ENCODE measurements around the gene ORAI2. TPM values are rescaled to one million over a fixed set of nuclear protein-coding genes. Genes with fewer than 3 reads are reported as not detected.
"Not testable (repeated sequence)": the region's sequence is repeated elsewhere in the genome, so short reads cannot be mapped to it uniquely, and the experiment has no call there.

ORAI2 gene
- total RNA-seq, 2 donors from 2014 or later, result 30.4 to 54.9 TPM

GRCh38 chr7:102464577-102465280 lies 31.4 kb downstream of the ORAI2 start, which contains the start of the genes ALKBH4 and LRWD1:
ALKBH4 (minus strand) TSS chr7:102464863; CDS start chr7:102464836, 27 bp downstream.
LRWD1 (plus strand) TSS chr7:102464984; CDS start chr7:102465081, 97 bp downstream.
- H3K27me3 Mint-ChIP-seq, result no peaks in the 10 kb centered on the region
- peak within 1 kb of the TSS; percentile 89 for H3K4me3 Mint-ChIP-seq
- peak within 1 kb of the TSS; percentile 89 for H3K27ac Mint-ChIP-seq
- H3K4me1 Mint-ChIP-seq, result peaks cover 16% of the 10 kb centered on the region
- peak; percentile 98 for ATAC-seq (replicated peaks)
- no peaks in the 10 kb centered on the region for H3K36me3 Mint-ChIP-seq (ENCODE audit: low read depth)
- H3K9me3 Mint-ChIP-seq, result no peaks in the 10 kb centered on the region

GRCh38 chr7:102466097-102466496 lies 32.7 kb downstream of the ORAI2 start:
- H3K4me1 Mint-ChIP-seq, result peaks cover 16% of the 10 kb centered on the region
- H3K27ac Mint-ChIP-seq, result no peak overlapping the region
- no peaks in the 10 kb centered on the region for H3K9me3 Mint-ChIP-seq
- peaks cover 5% of the 10 kb centered on the region for H3K36me3 Mint-ChIP-seq (ENCODE audit: low read depth)
- peak overlapping the region; percentile 89 for H3K4me3 Mint-ChIP-seq
- no peaks in the 10 kb centered on the region for H3K27me3 Mint-ChIP-seq
- ATAC-seq (replicated peaks), result no peak

- no peaks in the 10 kb centered on the region for H3K27me3 Mint-ChIP-seq
- no peaks in the 10 kb centered on the region for H3K9me3 Mint-ChIP-seq
- H3K36me3 Mint-ChIP-seq (ENCODE audit: low read depth), result peaks cover 16% of the 10 kb centered on the region
- H3K27ac Mint-ChIP-seq, result no peak overlapping the region
- no peak for ATAC-seq (replicated peaks)
- H3K4me3 Mint-ChIP-seq, result no peak overlapping the region
- H3K4me1 Mint-ChIP-seq, result peaks cover 12% of the 10 kb centered on the region
Measured at GRCh38 chr7:102467581-102468477, 34.5 kb downstream of the ORAI2 start.

- Mint-ChIP-seq H3K9me3 (no peaks in the 10 kb centered on the region), H3K4me1 (peaks cover 9% of the 10 kb centered on the region), H3K27me3 (no peaks in the 10 kb centered on the region), H3K36me3 (ENCODE audit: low read depth) (peaks cover 23% of the 10 kb centered on the region), H3K27ac (no peak overlapping the region), H3K4me3 (no peak overlapping the region)
- ATAC-seq (replicated peaks), result no peak
Measured at GRCh38 chr7:102468478-102469350, 35.3 kb downstream of the ORAI2 start.

- ATAC-seq (replicated peaks), result no peak
- no peaks in the 10 kb centered on the region for H3K9me3 Mint-ChIP-seq
- H3K4me3 Mint-ChIP-seq, result no peak overlapping the region
- H3K4me1 Mint-ChIP-seq, result peaks cover 4% of the 10 kb centered on the region
- no peak overlapping the region for H3K27ac Mint-ChIP-seq
- no peaks in the 10 kb centered on the region for H3K27me3 Mint-ChIP-seq
- H3K36me3 Mint-ChIP-seq (ENCODE audit: low read depth), result peaks cover 23% of the 10 kb centered on the region
Measured at GRCh38 chr7:102469351-102469971, 36.1 kb downstream of the ORAI2 start.

GRCh38 chr7:102469972-102470825 lies 36.8 kb downstream of the ORAI2 start:
- Mint-ChIP-seq H3K4me1 (peaks cover 4% of the 10 kb centered on the region), H3K36me3 (ENCODE audit: low read depth) (peaks cover 23% of the 10 kb centered on the region), H3K9me3 (no peaks in the 10 kb centered on the region), H3K27me3 (no peaks in the 10 kb centered on the region), H3K27ac (no peak overlapping the region), H3K4me3 (no peak overlapping the region)
- no peak for ATAC-seq (replicated peaks)

GRCh38 chr7:102471791-102472125 lies 38.4 kb downstream of the ORAI2 start:
- no peak for ATAC-seq (replicated peaks)
- peaks cover 23% of the 10 kb centered on the region for H3K36me3 Mint-ChIP-seq (ENCODE audit: low read depth)
- peaks cover 2% of the 10 kb centered on the region for H3K4me1 Mint-ChIP-seq
- no peak overlapping the region for H3K4me3 Mint-ChIP-seq
- H3K27ac Mint-ChIP-seq, result no peak overlapping the region
- H3K27me3 Mint-ChIP-seq, result no peaks in the 10 kb centered on the region
- no peaks in the 10 kb centered on the region for H3K9me3 Mint-ChIP-seq

GRCh38 chr7:102472126-102473041 lies 39.0 kb downstream of the ORAI2 start:
- Mint-ChIP-seq H3K9me3 (no peaks in the 10 kb centered on the region), H3K4me3 (no peak overlapping the region), H3K36me3 (ENCODE audit: low read depth) (peaks cover 23% of the 10 kb centered on the region), H3K4me1 (no peaks in the 10 kb centered on the region), H3K27me3 (no peaks in the 10 kb centered on the region), H3K27ac (no peak overlapping the region)
- ATAC-seq (replicated peaks), result peak; percentile 8

GRCh38 chr7:102473271-102473991 lies 40.1 kb downstream of the ORAI2 start:
- no peaks in the 10 kb centered on the region for H3K9me3 Mint-ChIP-seq
- H3K4me3 Mint-ChIP-seq, result no peak overlapping the region

GRCh38 chr7:102474116-102474515 lies 40.7 kb downstream of the ORAI2 start:
- peaks cover 23% of the 10 kb centered on the region for H3K36me3 Mint-ChIP-seq (ENCODE audit: low read depth)
- not testable (repeated sequence) for H3K9me3 Mint-ChIP-seq; H3K4me3 Mint-ChIP-seq; H3K4me1 Mint-ChIP-seq; H3K27ac Mint-ChIP-seq; H3K27me3 Mint-ChIP-seq; ATAC-seq (replicated peaks)

More at GRCh38 chr7:102473271-102473991, 40.1 kb downstream of the ORAI2 start:
- H3K4me1 Mint-ChIP-seq, result no peaks in the 10 kb centered on the region
- no peaks in the 10 kb centered on the region for H3K27me3 Mint-ChIP-seq
- H3K36me3 Mint-ChIP-seq (ENCODE audit: low read depth), result peaks cover 23% of the 10 kb centered on the region
- no peak overlapping the region for H3K27ac Mint-ChIP-seq
- ATAC-seq (replicated peaks), result no peak

GRCh38 chr7:102474736-102475435 lies 41.5 kb downstream of the ORAI2 start:
- H3K27me3 Mint-ChIP-seq; H3K27ac Mint-ChIP-seq; H3K4me3 Mint-ChIP-seq; H3K4me1 Mint-ChIP-seq; ATAC-seq (replicated peaks); H3K9me3 Mint-ChIP-seq: not testable (repeated sequence)
- peaks cover 23% of the 10 kb centered on the region for H3K36me3 Mint-ChIP-seq (ENCODE audit: low read depth)

Measured in activated T-helper 17 cell treated with anti-CD3 and anti-CD28 coated beads, Interleukin-2, amount 50 U/mL, for 72 hours (primary cell).